A549 (cell line): ENCODE measurements around the gene NSL1. TPM values are rescaled to one million over a fixed set of nuclear protein-coding genes. Genes with fewer than 3 reads are reported as not detected.
A peak's percentile ranks its signal among the peaks of the same experiment; 100 is the strongest.
"Not testable (repeated sequence)": the region's sequence is repeated elsewhere in the genome, so short reads cannot be mapped to it uniquely, and the experiment has no call there.

Source experiments
- ATAC-seq, 2 experiments: fragments of 200-7000 bp in 1 of 2; fragments of >200 bp in 1 of 2; cut with Nextera tagmentation in 1 of 2; cut with Tn5 transposase in 1 of 2; 3 replicates each; pipeline versions ENCODE4 v1.8.0 to v1.9.1; 2018 to 2020; ENCODE audit warnings: mild to moderate bottlenecking in 1 of 2, moderate library complexity in 1 of 2
- CTCF ChIA-PET: fragments of 300-600 bp; sonication (Branson Sonifier 250); formaldehyde crosslinking; extraction: SDS; loops from one replicate; lab custom pipeline; 2021; ENCODE audit warnings: antibody characterized with exemption, inconsistent platforms; lab: Yijun Ruan, JAX
- POLR2A ChIA-PET: fragments of 350-600 bp; formaldehyde crosslinking; extraction: SDS; loops from one replicate; lab custom pipeline; 2021; ENCODE audit warnings: antibody characterized with exemption, inconsistent platforms; lab: Yijun Ruan, JAX
- DNase-seq, 2 experiments: peaks; one replicate each; pipeline versions ENCODE4 v3.0.0 to v3.0.0-alpha.2; 2011 to 2016; ENCODE audit warnings: low read depth in 1 of 2, low spot score in 1 of 2
- FAIRE-seq: peaks from 2 replicates; lab custom pipeline; 2011; peaks lifted over from hg19 to GRCh38; lab: Jason Lieb, UNC
- H3K27ac ChIP-seq, 2 experiments: fragments of >200 bp; sonication (Bioruptor Twin); formaldehyde crosslinking; 3 replicates each; pipeline ENCODE4 v1.5.1; 2016 to 2017
- H3K4me1 ChIP-seq: fragments of >200 bp; sonication (Bioruptor Twin); formaldehyde crosslinking; 3 replicates; pipeline ENCODE4 v1.6.1; 2016
- H3K4me2 ChIP-seq: fragments of >200 bp; sonication (Bioruptor Twin); formaldehyde crosslinking; 3 replicates; pipeline ENCODE4 v1.6.1; 2016
- H3K4me3 ChIP-seq: fragments of >200 bp; sonication (Bioruptor Twin); formaldehyde crosslinking; 3 replicates; pipeline ENCODE4 v1.5.1; 2016
- H3K9me3 ChIP-seq: fragments of >200 bp; sonication (Bioruptor Twin); formaldehyde crosslinking; 3 replicates; pipeline ENCODE4 v1.6.1; 2016
- CBX2 ChIP-seq: fragments of 200-600 bp; sonication (generic); IDR thresholded peaks from 2 replicates; pipeline ENCODE4 v1.6.1; 2016; ENCODE audit warnings: low read depth, mild to moderate bottlenecking, borderline replicate concordance
- EHF ChIP-seq: fragments of 250-450 bp; sonication (Bioruptor Pico); IDR thresholded peaks from 2 replicates; pipeline ENCODE4 v1.5.0; 2020; ENCODE audit warnings: mild to moderate bottlenecking
- FOSL2 ChIP-seq, 2 experiments: fragments of 450-650 bp in 1 of 2; fragments of >200 bp in 1 of 2; sonication (Bioruptor Twin) in 1 of 2; formaldehyde crosslinking; IDR thresholded peaks; 2 replicates each; pipeline versions ENCODE4 v1.5.0 to v1.6.1; 2016 to 2020; ENCODE audit warnings: mild to moderate bottlenecking in 1 of 2, moderate library complexity in 1 of 2
- FOXS1 ChIP-seq: fragments of 250-450 bp; sonication (Bioruptor Pico); IDR thresholded peaks from 2 replicates; pipeline ENCODE4 v1.5.0; 2020; ENCODE audit warnings: mild to moderate bottlenecking, moderate library complexity
- GATA3 ChIP-seq: IDR thresholded peaks from 2 replicates; pipeline ENCODE4 v1.6.1; 2012; ENCODE audit warnings: borderline replicate concordance
- HDAC2 ChIP-seq: fragments of 200-600 bp; sonication (generic); IDR thresholded peaks from 2 replicates; pipeline ENCODE4 v1.6.1; 2016
- HEYL ChIP-seq: fragments of 250-450 bp; sonication (Bioruptor Pico); IDR thresholded peaks from 2 replicates; pipeline ENCODE4 v1.8.0; 2021; ENCODE audit warnings: mild to moderate bottlenecking, moderate library complexity
- HOXB13 ChIP-seq: fragments of 250-450 bp; sonication (Bioruptor Pico); IDR thresholded peaks from 2 replicates; pipeline ENCODE4 v1.5.0; 2020; ENCODE audit warnings: low read depth, mild to moderate bottlenecking, moderate library complexity
- HOXB5 ChIP-seq: fragments of 250-450 bp; sonication (Bioruptor Pico); IDR thresholded peaks from 2 replicates; pipeline ENCODE4 v1.5.0; 2020; ENCODE audit warnings: mild to moderate bottlenecking, moderate library complexity
- JUNB ChIP-seq: fragments of >200 bp; sonication (Bioruptor Twin); formaldehyde crosslinking; IDR thresholded peaks from 2 replicates; pipeline ENCODE4 v1.6.1; 2016
- KDM1A ChIP-seq: fragments of 200-600 bp; sonication (generic); IDR thresholded peaks from 2 replicates; pipeline ENCODE4 v1.6.1; 2016; ENCODE audit warnings: low read depth, mild to moderate bottlenecking
- MAX ChIP-seq: IDR thresholded peaks from 2 replicates; pipeline ENCODE4 v1.6.1; 2012
- PBX3 ChIP-seq: IDR thresholded peaks from 2 replicates; pipeline ENCODE4 v1.6.1; 2012
- PHF8 ChIP-seq: fragments of 200-600 bp; sonication (generic); IDR thresholded peaks from 2 replicates; pipeline ENCODE4 v1.6.1; 2016; ENCODE audit warnings: low read depth, mild to moderate bottlenecking, antibody characterized with exemption, moderate library complexity, borderline replicate concordance
- RAD21 ChIP-seq, 2 experiments: fragments of >200 bp in 1 of 2; sonication (Bioruptor Twin) in 1 of 2; formaldehyde crosslinking in 1 of 2; IDR thresholded peaks in 1 of 2; conservative IDR thresholded peaks in 1 of 2; 2 replicates in 1 of 2; 3 replicates in 1 of 2; pipeline ENCODE4 v1.6.1; 2012 to 2018; ENCODE audit warnings: inconsistent platforms in 1 of 2
- TP53 ChIP-seq: fragments of 250-450 bp; sonication (Bioruptor Pico); IDR thresholded peaks from 2 replicates; pipeline ENCODE4 v1.5.0; 2021; ENCODE audit warnings: mild to moderate bottlenecking, moderate library complexity
- ZC3H11A ChIP-seq: fragments of 450-650 bp; IDR thresholded peaks from 2 replicates; pipeline ENCODE4 v1.6.1; 2014; ENCODE audit warnings: antibody characterized with exemption, mild to moderate bottlenecking
- ZNF302 ChIP-seq: fragments of 250-450 bp; sonication (Bioruptor Pico); IDR thresholded peaks from 2 replicates; pipeline ENCODE4 v1.9.0; 2021; ENCODE audit warnings: inconsistent platforms, mild to moderate bottlenecking, moderate library complexity
- WGBS: methylation state at CpG from one replicate; pipeline ENCODE4 v1.1.6; 2017; ENCODE audit errors: missing lambda C conversion rate; 5-methylcytosine and 5-hydroxymethylcytosine counted together
- polyA plus RNA-seq, 4 experiments: library from polyadenylated mRNA; depleted of rRNA in 3 of 4; stranded (reverse); fragments of >200 nt; fragmentation: RNase III in 1 of 4; extraction: RNeasy Plus Mini Kit Qiagen cat#74134 plus additional on column Dnase treatment in 1 of 4; gene quantifications; 2 replicates in 3 of 4; 3 replicates in 1 of 4; pipeline ENCODE4 v1.2.3, GENCODE V29; 2011 to 2017
- TF ChIP-seq, protein P1 (sequence below): fragments of 450-650 bp; IDR thresholded peaks from 2 replicates; pipeline ENCODE4 v1.6.1; 2014; ENCODE audit warnings: antibody characterized with exemption

NSL1 gene
- polyA plus RNA-seq, 2 of the 4 experiments (the other 2 are of a cell fraction): 44.9 to 47.9 TPM

DNA sequence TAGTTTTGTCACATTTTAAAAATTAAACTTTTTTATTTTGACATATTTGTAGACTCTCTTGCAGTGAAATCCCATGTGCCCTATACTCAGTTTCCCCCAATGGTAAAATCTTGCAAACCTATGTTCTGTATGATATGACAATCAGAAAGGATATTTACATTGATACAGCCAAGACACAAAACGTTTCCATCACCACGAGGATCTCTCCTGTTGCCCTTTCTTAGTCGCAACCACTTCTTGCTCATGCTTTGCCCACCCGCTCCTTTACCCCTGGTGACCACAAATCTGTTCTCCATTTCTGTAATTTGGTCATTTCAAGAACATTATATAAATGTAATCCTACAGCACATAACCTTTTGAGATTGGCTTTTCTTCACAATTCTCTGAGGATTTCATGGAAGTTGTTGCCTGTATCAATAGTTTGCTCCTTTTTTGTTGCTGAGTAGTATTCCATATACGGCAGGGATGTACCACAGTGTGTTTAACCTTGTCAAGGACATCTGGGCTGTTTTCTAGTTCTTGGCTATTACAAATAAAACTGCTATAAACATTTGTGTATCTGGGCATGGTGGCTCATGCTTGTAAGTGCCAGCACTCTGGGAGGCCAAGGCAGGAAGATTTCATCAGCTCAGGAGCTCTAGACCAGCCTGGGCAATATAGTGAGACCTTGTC, 78.0 kb downstream of the NSL1 start:
- no peak overlapping the region; the same call in 2 of the 3 replicates for H3K4me2 ChIP-seq
- no peak overlapping the region for H3K4me3 ChIP-seq
- DNase-seq (no peak), ATAC-seq (no peak), FAIRE-seq (no peak)
- 0 out of 3 replicates have a peak, but pooled peaks cover 5% of the 10 kb centered on the region for H3K4me1 ChIP-seq
- CTCF ChIA-PET: interaction anchor here (1.3 kb wide), 1 partner anchor 10 kb away, joined by 3 read pairs; no protein-coding TSS in a partner anchor
- POLR2A ChIA-PET: no interaction called here
- WGBS: 55% methylated on average over 5 of the region's 5 CpGs
- no peak overlapping the region for H3K27ac ChIP-seq
- no peak for TF ChIP-seq CBX2
- TF ChIP-seq KDM1A: 0 out of 2 replicates have a peak, but pooled peaks have one; percentile 38
- no peaks in the 10 kb centered on the region for H3K9me3 ChIP-seq

DNA sequence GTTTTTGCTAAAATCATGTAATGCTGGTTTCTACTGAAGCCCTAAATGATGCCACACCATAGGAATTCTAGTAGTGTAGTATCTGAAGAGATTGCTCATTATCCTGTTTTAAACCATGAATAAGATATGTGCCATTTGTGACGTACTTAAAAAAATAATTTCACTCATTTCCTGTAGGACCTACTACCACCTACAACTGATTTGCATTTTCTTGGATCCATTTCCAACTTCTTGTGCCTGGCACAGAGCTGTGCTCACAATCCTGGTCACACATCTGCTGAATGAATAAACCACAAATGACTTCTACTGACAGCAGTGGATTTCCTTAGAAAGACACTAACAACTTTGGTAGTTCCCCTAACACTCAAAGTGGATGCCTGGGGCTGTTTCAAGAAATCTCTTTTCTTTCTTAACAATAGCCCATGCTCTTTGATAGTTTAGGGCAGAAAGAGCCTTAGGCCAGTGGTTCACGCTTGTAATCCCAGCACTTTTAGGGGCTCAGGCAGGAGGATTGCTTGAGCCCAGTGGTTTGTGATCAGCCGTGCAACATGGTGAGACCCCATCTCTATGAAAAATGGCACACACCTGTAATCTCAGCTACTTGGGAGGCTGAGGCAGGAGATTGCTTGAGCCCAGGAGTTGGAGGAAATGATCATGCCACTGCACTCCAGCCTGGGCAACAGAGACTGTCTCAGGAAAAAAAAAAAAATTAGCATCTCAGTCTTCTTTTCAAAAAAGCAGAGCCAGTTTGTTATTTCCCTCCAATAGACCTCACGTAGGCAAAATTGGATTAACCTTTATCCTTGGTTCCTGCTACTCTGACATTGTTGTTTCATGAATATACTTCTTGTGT, 78.9 kb downstream of the NSL1 start:
- WGBS: 66% methylated on average over 4 of the region's 4 CpGs
- no peaks in the 10 kb centered on the region for H3K9me3 ChIP-seq
- DNase-seq: no peak
- no peak overlapping the region for H3K4me3 ChIP-seq
- no peak overlapping the region for H3K27ac ChIP-seq
- peak in 1 of 2 experiments; percentile 23; a peak in 1 of 6 replicates for ATAC-seq
- POLR2A ChIA-PET: no interaction called here
- H3K4me2 ChIP-seq: no peak overlapping the region; the same call in 2 of the 3 replicates
- 0 out of 3 replicates have a peak, but pooled peaks cover 5% of the 10 kb centered on the region for H3K4me1 ChIP-seq
- TF ChIP-seq EHF (CRISPR knock-in tag): no peak
- CTCF ChIA-PET: no interaction called here
- no peak for FAIRE-seq

- ATAC-seq, POLR2A ChIA-PET, H3K4me1 ChIP-seq, H3K4me3 ChIP-seq, H3K4me2 ChIP-seq, H3K9me3 ChIP-seq, H3K27ac ChIP-seq, FAIRE-seq, DNase-seq, CTCF ChIA-PET: not testable (repeated sequence)
- 92% methylated on average over 8 of the region's 8 CpGs for WGBS
Measured at GRCh38 chr1:212711974-212712373, 79.6 kb downstream of the NSL1 start.

GRCh38 chr1:212710566-212710965, 81.0 kb downstream of the NSL1 start:
- WGBS: 86% methylated on average over 6 of the region's 6 CpGs
- CTCF ChIA-PET: interaction anchor here (1.0 to 3.5 kb wide), 4 partner anchors 12 to 71 kb away, joined by 3 to 12 read pairs (median 3); partner anchors contain the start of gene BATF3
- ATAC-seq (no peak; a peak in 1 of 6 replicates), FAIRE-seq (no peak), DNase-seq (no peak)
- no peaks in the 10 kb centered on the region for H3K9me3 ChIP-seq
- no peak overlapping the region for H3K4me3 ChIP-seq
- H3K4me1 ChIP-seq: 0 out of 3 replicates have a peak, but pooled peaks cover 5% of the 10 kb centered on the region
- no peak overlapping the region for H3K4me2 ChIP-seq
- POLR2A ChIA-PET: no interaction called here
- TF ChIP-seq HOXB13 (CRISPR knock-in tag) (no peak), PHF8 (no peak), FOXS1 (CRISPR knock-in tag) (no peak), FOSL2 (IDR thresholded peaks at IDR 0.05) (no peak), FOSL2 (CRISPR knock-in tag; IDR thresholded peaks at IDR 0.05) (no peak), HOXB5 (CRISPR knock-in tag) (no peak), ZC3H11A (no peak), ZNF302 (no peak), RAD21 (conservative IDR thresholded peaks at IDR 0.05 in 1 of 2, IDR thresholded peaks at IDR 0.05 in 1 of 2) (no peak), HEYL (CRISPR knock-in tag) (no peak), HDAC2 (no peak), MAX (no peak), CBX2 (no peak), PBX3 (no peak), JUNB (no peak), GATA3 (no peak), TP53 (CRISPR knock-in tag) (no peak)
- TF ChIP-seq, protein P1, sequence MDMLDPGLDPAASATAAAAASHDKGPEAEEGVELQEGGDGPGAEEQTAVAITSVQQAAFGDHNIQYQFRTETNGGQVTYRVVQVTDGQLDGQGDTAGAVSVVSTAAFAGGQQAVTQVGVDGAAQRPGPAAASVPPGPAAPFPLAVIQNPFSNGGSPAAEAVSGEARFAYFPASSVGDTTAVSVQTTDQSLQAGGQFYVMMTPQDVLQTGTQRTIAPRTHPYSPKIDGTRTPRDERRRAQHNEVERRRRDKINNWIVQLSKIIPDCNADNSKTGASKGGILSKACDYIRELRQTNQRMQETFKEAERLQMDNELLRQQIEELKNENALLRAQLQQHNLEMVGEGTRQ: no peak
- H3K27ac ChIP-seq: no peak overlapping the region
